ENCODE measurements around the gene TNIK. TPM values are rescaled to one million over a fixed set of nuclear protein-coding genes. Genes with fewer than 3 reads are reported as not detected.

TNIK gene
- total RNA-seq, 1 donor from 2014 or later: 15.5 TPM

- no peak overlapping the region for H3K27ac Mint-ChIP-seq (ENCODE audit: unreplicated experiment)
- TF ChIP-seq CTCF (IDR thresholded peaks at IDR 0.05): no peak
- peaks cover 32% of the 10 kb centered on the region for H3K4me1 Mint-ChIP-seq (ENCODE audit: unreplicated experiment)
- H3K4me3 Mint-ChIP-seq (ENCODE audit: unreplicated experiment): no peak overlapping the region
- peaks cover 5% of the 10 kb centered on the region for H3K9me3 Mint-ChIP-seq (ENCODE audit: unreplicated experiment)
- H3K36me3 Mint-ChIP-seq (ENCODE audit: unreplicated experiment): peaks cover 3% of the 10 kb centered on the region
- DNase-seq (ENCODE audit: extremely low spot score, unreplicated experiment): no peak
- no peaks in the 10 kb centered on the region for H3K27me3 Mint-ChIP-seq (ENCODE audit: unreplicated experiment)
Observed at GRCh38 chr3:171312741-171313140, 147.5 kb downstream of the TNIK start.

- H3K36me3 Mint-ChIP-seq (ENCODE audit: unreplicated experiment): peaks cover 3% of the 10 kb centered on the region
- H3K4me3 Mint-ChIP-seq (ENCODE audit: unreplicated experiment): no peak overlapping the region
- H3K27ac Mint-ChIP-seq (ENCODE audit: unreplicated experiment): no peak overlapping the region
- no peaks in the 10 kb centered on the region for H3K27me3 Mint-ChIP-seq (ENCODE audit: unreplicated experiment)
- H3K9me3 Mint-ChIP-seq (ENCODE audit: unreplicated experiment): peaks cover 5% of the 10 kb centered on the region
- TF ChIP-seq CTCF (IDR thresholded peaks at IDR 0.05): no peak
- DNase-seq (ENCODE audit: extremely low spot score, unreplicated experiment): no peak
- peaks cover 41% of the 10 kb centered on the region for H3K4me1 Mint-ChIP-seq (ENCODE audit: unreplicated experiment)
Observed at GRCh38 chr3:171311784-171312183, 148.4 kb downstream of the TNIK start.

GRCh38 chr3:171309906-171310359, 150.3 kb downstream of the TNIK start:
- H3K4me1 Mint-ChIP-seq (ENCODE audit: unreplicated experiment): peaks cover 59% of the 10 kb centered on the region
- peaks cover 5% of the 10 kb centered on the region for H3K9me3 Mint-ChIP-seq (ENCODE audit: unreplicated experiment)
- peak overlapping the region; percentile 92 for H3K27ac Mint-ChIP-seq (ENCODE audit: unreplicated experiment)
- H3K4me3 Mint-ChIP-seq (ENCODE audit: unreplicated experiment): no peak overlapping the region
- DNase-seq (ENCODE audit: extremely low spot score, unreplicated experiment): no peak
- H3K27me3 Mint-ChIP-seq (ENCODE audit: unreplicated experiment): no peaks in the 10 kb centered on the region
- no peak for TF ChIP-seq CTCF (IDR thresholded peaks at IDR 0.05)
- H3K36me3 Mint-ChIP-seq (ENCODE audit: unreplicated experiment): peaks cover 3% of the 10 kb centered on the region

- Mint-ChIP-seq H3K27ac (ENCODE audit: unreplicated experiment) (peak overlapping the region; percentile 92), H3K36me3 (ENCODE audit: unreplicated experiment) (peaks cover 3% of the 10 kb centered on the region), H3K9me3 (ENCODE audit: unreplicated experiment) (peaks cover 10% of the 10 kb centered on the region), H3K4me1 (ENCODE audit: unreplicated experiment) (peaks cover 67% of the 10 kb centered on the region), H3K27me3 (ENCODE audit: unreplicated experiment) (no peaks in the 10 kb centered on the region), H3K4me3 (ENCODE audit: unreplicated experiment) (no peak overlapping the region)
- DNase-seq (ENCODE audit: extremely low spot score, unreplicated experiment): no peak
- TF ChIP-seq CTCF (IDR thresholded peaks at IDR 0.05): no peak
Observed at GRCh38 chr3:171307988-171308387, 152.2 kb downstream of the TNIK start.

GRCh38 chr3:171307046-171307585, 153.1 kb downstream of the TNIK start:
- Mint-ChIP-seq H3K27ac (ENCODE audit: unreplicated experiment) (peak overlapping the region; percentile 92), H3K27me3 (ENCODE audit: unreplicated experiment) (no peaks in the 10 kb centered on the region), H3K36me3 (ENCODE audit: unreplicated experiment) (peaks cover 3% of the 10 kb centered on the region), H3K9me3 (ENCODE audit: unreplicated experiment) (peaks cover 10% of the 10 kb centered on the region), H3K4me3 (ENCODE audit: unreplicated experiment) (peak overlapping the region; percentile 40), H3K4me1 (ENCODE audit: unreplicated experiment) (peaks cover 65% of the 10 kb centered on the region)
- DNase-seq (ENCODE audit: extremely low spot score, unreplicated experiment): no peak
- TF ChIP-seq CTCF (IDR thresholded peaks at IDR 0.05): no peak
